B cell (primary cell): ENCODE measurements around the gene GRK3.

Experiments used
- CTCF ChIP-seq: fragments of 200-600 bp; IDR thresholded peaks from one replicate; pipeline ENCODE4 v1.8.0; 2022; ENCODE audit warnings: antibody characterized with exemption, mild to moderate bottlenecking
- EZH2 ChIP-seq: IDR thresholded peaks from 2 replicates; pipeline ENCODE4 v1.6.1; 2012; ENCODE audit warnings: borderline replicate concordance, low read depth, mild to moderate bottlenecking, moderate library complexity, low read length; ENCODE audit not compliant: insufficient read depth, poor library complexity, severe bottlenecking

- TF ChIP-seq CTCF (no peak), EZH2 (no peak)
Observed at GRCh38 chr22:25722626-25723025, 158.2 kb downstream of the GRK3 start.
